OCI-LY1 (cell line): ENCODE measurements around the gene AHCYL1.

Source experiments
- H2AFZ ChIP-seq: fragments of 200-600 bp; sonication (generic), shearing (Covaris generic); 2 replicates; pipeline ENCODE4 v1.6.0; 2014; ENCODE audit warnings: antibody characterized with exemption, mild to moderate bottlenecking, low read length
- H3F3A ChIP-seq: fragments of 200-600 bp; sonication (generic), shearing (Covaris generic); 2 replicates; pipeline ENCODE4 v1.6.0; 2014; ENCODE audit warnings: mild to moderate bottlenecking, antibody characterized with exemption, low read length, moderate library complexity; ENCODE audit not compliant: insufficient read depth
- H3K27ac ChIP-seq: fragments of 200-600 bp; sonication (generic); 2 replicates; pipeline ENCODE4 v1.5.1; 2014; ENCODE audit warnings: low read length, mixed run types, mild to moderate bottlenecking, low read depth; ENCODE audit not compliant: poor library complexity, severe bottlenecking
- H3K27me3 ChIP-seq: fragments of 200-600 bp; sonication (generic); 2 replicates; pipeline ENCODE4 v1.6.0; 2014; ENCODE audit warnings: antibody characterized with exemption, mild to moderate bottlenecking, low read length, moderate library complexity; ENCODE audit not compliant: insufficient read depth
- H3K36me3 ChIP-seq: fragments of 200-600 bp; sonication (generic); 2 replicates; pipeline ENCODE4 v1.6.1; 2014; ENCODE audit warnings: mild to moderate bottlenecking, antibody characterized with exemption, low read length, moderate library complexity, mixed read lengths; ENCODE audit not compliant: insufficient read depth
- H3K4me1 ChIP-seq: fragments of 200-600 bp; sonication (generic); 2 replicates; pipeline ENCODE4 v1.5.1; 2014; ENCODE audit warnings: mild to moderate bottlenecking, low read length, moderate library complexity; ENCODE audit not compliant: insufficient read depth, severe bottlenecking
- H3K4me2 ChIP-seq: fragments of 200-600 bp; sonication (generic), shearing (Covaris generic); 2 replicates; pipeline ENCODE4 v1.6.1; 2014; ENCODE audit warnings: low read length
- H3K4me3 ChIP-seq: fragments of 200-600 bp; sonication (generic); 2 replicates; pipeline ENCODE4 v1.5.1; 2014; ENCODE audit warnings: low read length, low read depth, mild to moderate bottlenecking, mixed read lengths; ENCODE audit not compliant: poor library complexity, severe bottlenecking
- H3K79me2 ChIP-seq: fragments of 200-600 bp; shearing (Covaris generic); 2 replicates; pipeline ENCODE4 v1.6.1; 2016; ENCODE audit warnings: mixed run types, low read length, mixed read lengths; ENCODE audit not compliant: insufficient read depth
- H3K9ac ChIP-seq: fragments of 200-600 bp; sonication (generic), shearing (Covaris generic); 2 replicates; pipeline ENCODE4 v1.6.1; 2014; ENCODE audit warnings: mild to moderate bottlenecking, low read length, mixed read lengths
- H3K9me2 ChIP-seq: fragments of 200-600 bp; sonication (generic), shearing (Covaris generic); 2 replicates; pipeline ENCODE4 v1.6.1; 2014; ENCODE audit warnings: low read depth, mild to moderate bottlenecking, low read length, mixed read lengths
- H3K9me3 ChIP-seq: fragments of 200-600 bp; shearing (Covaris generic); 2 replicates; pipeline ENCODE4 v1.6.1; 2014; ENCODE audit warnings: low read length, mixed read lengths
- H4K20me1 ChIP-seq: fragments of 200-600 bp; sonication (generic), shearing (Covaris generic); 2 replicates; pipeline ENCODE4 v1.6.0; 2016; ENCODE audit warnings: mild to moderate bottlenecking, low read length; ENCODE audit not compliant: insufficient read depth
- EZH2 ChIP-seq: fragments of 200-600 bp; sonication (generic), shearing (Covaris generic); IDR thresholded peaks from 2 replicates; pipeline ENCODE4 v1.8.0; 2017; ENCODE audit warnings: borderline replicate concordance, mixed run types, mild to moderate bottlenecking, antibody characterized with exemption, low read length, moderate library complexity, mixed read lengths
- TF ChIP-seq, protein P1 (sequence below): fragments of 200-600 bp; sonication (generic), shearing (Covaris generic); IDR thresholded peaks from 2 replicates; pipeline ENCODE4 v1.5.1; 2017; ENCODE audit warnings: mild to moderate bottlenecking, antibody characterized with exemption, low read length, moderate library complexity, mixed read lengths

Gene AHCYL1

DNA sequence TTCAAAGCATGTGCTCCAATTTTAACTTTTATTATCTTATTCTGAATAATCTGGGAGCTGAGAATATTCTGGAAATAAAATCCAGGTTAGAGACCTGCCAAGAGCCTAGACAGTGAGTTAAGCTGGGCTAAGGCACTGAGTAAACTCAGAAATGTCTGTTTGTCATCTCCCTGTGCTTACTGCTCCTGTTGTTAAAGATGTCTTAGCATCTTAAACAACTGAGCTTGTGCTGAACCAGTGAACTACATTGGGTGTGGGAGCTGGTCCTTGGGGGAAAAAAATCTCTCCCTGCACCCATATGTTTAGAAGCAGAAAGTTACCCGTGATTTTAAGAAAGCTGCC is 25.0 kb upstream of the AHCYL1 start:
- no peaks in the 10 kb centered on the region for H3K27me3 ChIP-seq
- TF ChIP-seq, protein P1, sequence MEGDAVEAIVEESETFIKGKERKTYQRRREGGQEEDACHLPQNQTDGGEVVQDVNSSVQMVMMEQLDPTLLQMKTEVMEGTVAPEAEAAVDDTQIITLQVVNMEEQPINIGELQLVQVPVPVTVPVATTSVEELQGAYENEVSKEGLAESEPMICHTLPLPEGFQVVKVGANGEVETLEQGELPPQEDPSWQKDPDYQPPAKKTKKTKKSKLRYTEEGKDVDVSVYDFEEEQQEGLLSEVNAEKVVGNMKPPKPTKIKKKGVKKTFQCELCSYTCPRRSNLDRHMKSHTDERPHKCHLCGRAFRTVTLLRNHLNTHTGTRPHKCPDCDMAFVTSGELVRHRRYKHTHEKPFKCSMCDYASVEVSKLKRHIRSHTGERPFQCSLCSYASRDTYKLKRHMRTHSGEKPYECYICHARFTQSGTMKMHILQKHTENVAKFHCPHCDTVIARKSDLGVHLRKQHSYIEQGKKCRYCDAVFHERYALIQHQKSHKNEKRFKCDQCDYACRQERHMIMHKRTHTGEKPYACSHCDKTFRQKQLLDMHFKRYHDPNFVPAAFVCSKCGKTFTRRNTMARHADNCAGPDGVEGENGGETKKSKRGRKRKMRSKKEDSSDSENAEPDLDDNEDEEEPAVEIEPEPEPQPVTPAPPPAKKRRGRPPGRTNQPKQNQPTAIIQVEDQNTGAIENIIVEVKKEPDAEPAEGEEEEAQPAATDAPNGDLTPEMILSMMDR, result no peak
- TF ChIP-seq EZH2, result no peak
- no peaks in the 10 kb centered on the region for H4K20me1 ChIP-seq
- H3K4me2 ChIP-seq, result no peak overlapping the region
- H3K36me3 ChIP-seq, result no peaks in the 10 kb centered on the region
- H3K4me3 ChIP-seq, result no peak overlapping the region
- H3K9me2 ChIP-seq, result no peaks in the 10 kb centered on the region
- H3K9ac ChIP-seq, result no peak overlapping the region
- no peaks in the 10 kb centered on the region for H3K4me1 ChIP-seq
- H3K79me2 ChIP-seq, result no peaks in the 10 kb centered on the region
- no peaks in the 10 kb centered on the region for H3F3A ChIP-seq
- H2AFZ ChIP-seq, result no peak overlapping the region
- H3K9me3 ChIP-seq, result no peaks in the 10 kb centered on the region
- no peak overlapping the region for H3K27ac ChIP-seq

DNA sequence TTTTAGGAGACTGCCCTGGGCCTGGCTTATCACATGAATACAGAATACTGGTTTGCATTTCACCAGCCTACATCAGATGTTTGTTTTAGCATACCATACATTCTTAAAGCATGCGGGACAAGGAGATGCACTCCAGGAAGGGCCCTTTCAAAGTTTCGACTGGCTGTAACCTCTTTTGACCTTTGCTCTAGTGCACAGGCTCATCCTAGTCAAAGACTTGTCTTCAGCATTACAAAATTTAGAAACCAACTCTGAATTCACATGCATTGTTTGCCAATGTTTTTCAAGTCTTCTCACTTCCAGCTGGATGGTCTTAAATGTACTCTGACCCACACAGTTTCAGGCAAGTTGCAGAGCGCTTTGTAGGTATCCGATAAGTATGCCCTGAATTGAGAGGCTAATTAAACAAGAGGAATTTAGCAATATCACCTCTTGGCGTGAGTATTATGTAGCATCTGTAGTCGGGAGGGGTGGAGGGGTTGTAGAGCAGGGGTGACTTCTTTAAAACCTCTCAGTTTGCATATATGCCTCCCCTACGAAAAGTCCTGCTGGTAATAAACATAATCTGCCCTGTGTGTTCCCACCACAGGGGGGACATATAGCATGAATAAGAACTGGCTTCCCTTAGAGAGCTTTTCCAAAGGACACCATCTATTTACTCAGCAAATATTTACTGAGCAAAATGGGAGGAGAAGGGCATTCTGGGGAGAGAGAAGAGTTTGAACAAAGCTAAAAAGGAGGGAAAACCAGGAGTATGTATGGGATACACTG is 24.4 kb upstream of the AHCYL1 start:
- TF ChIP-seq, protein P1, result no peak
- no peak for TF ChIP-seq EZH2
- no peak overlapping the region for H3K9ac ChIP-seq
- no peaks in the 10 kb centered on the region for H3K9me2 ChIP-seq
- H4K20me1 ChIP-seq, result no peaks in the 10 kb centered on the region
- H3K4me3 ChIP-seq, result no peak overlapping the region
- no peak overlapping the region for H2AFZ ChIP-seq
- no peak overlapping the region for H3K27ac ChIP-seq
- no peaks in the 10 kb centered on the region for H3K36me3 ChIP-seq
- H3K27me3 ChIP-seq, result no peaks in the 10 kb centered on the region
- no peaks in the 10 kb centered on the region for H3K4me1 ChIP-seq
- no peaks in the 10 kb centered on the region for H3F3A ChIP-seq
- no peak overlapping the region for H3K4me2 ChIP-seq
- no peaks in the 10 kb centered on the region for H3K9me3 ChIP-seq
- no peaks in the 10 kb centered on the region for H3K79me2 ChIP-seq

DNA sequence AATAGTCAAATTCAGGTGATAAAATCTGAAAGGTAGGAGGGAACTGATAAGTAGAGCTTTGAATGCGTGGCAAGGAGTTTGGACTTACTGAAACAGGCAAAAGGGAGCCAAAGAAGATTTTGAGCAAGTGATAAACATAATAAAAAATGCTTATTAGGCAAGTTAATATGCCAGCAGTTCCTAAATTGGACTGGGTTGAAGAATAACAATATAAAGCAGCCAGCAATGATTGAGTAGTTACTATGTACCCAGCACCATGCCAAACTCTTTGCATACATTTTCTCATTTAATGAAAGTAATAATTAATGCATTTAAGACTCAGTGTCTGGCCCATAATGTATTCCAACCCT is 23.8 kb upstream of the AHCYL1 start:
- no peaks in the 10 kb centered on the region for H3K79me2 ChIP-seq

More for the DNA sequence above, 23.8 kb upstream of the AHCYL1 start:
- H3K27ac ChIP-seq, result no peak overlapping the region
- no peaks in the 10 kb centered on the region for H3F3A ChIP-seq
- H3K9ac ChIP-seq, result no peak overlapping the region
- no peak overlapping the region for H3K4me3 ChIP-seq
- no peaks in the 10 kb centered on the region for H3K9me3 ChIP-seq
- H3K27me3 ChIP-seq, result no peaks in the 10 kb centered on the region
- H3K4me2 ChIP-seq, result no peak overlapping the region
- no peak overlapping the region for H2AFZ ChIP-seq
- no peaks in the 10 kb centered on the region for H3K9me2 ChIP-seq
- no peaks in the 10 kb centered on the region for H4K20me1 ChIP-seq
- TF ChIP-seq, protein P1, result no peak
- TF ChIP-seq EZH2, result no peak
- no peaks in the 10 kb centered on the region for H3K36me3 ChIP-seq
- H3K4me1 ChIP-seq, result no peaks in the 10 kb centered on the region
